PC-9 (cell line): ENCODE results near the gene LAMP1.

Experiments used
- CTCF ChIP-seq: fragments of 200-600 bp; sonication (generic); conservative IDR thresholded peaks from 2 replicates; pipeline ENCODE4 v1.6.1; 2017; ENCODE audit warnings: mixed run types, antibody characterized with exemption, mild to moderate bottlenecking, moderate library complexity
- EZH2 ChIP-seq: fragments of 200-600 bp; sonication (generic); IDR thresholded peaks from 2 replicates; pipeline ENCODE4 v1.8.0; 2017; ENCODE audit warnings: antibody characterized with exemption, low read depth

GRCh38 chr13:113371061-113371460, 74.0 kb downstream of the LAMP1 start:
- no peak for TF ChIP-seq CTCF
- no peak for TF ChIP-seq EZH2
